Neuronal stem cell (in vitro differentiated cells): ENCODE measurements around the gene CFAP65.

Experiments
- DNase-seq: peaks from one replicate; pipeline ENCODE4 v3.0.0-alpha.2; 2013; ENCODE audit warnings: low spot score
- H2AFZ ChIP-seq: one replicate; pipeline ENCODE4 v1.6.1; 2013; ENCODE audit warnings: mild to moderate bottlenecking, low read length, inconsistent platforms
- H2AK5ac ChIP-seq: 2 replicates; pipeline ENCODE4 v1.6.1; 2013; ENCODE audit warnings: low read depth, mild to moderate bottlenecking, inconsistent platforms, low read length, moderate library complexity, mixed read lengths
- H2BK120ac ChIP-seq: 2 replicates; pipeline ENCODE4 v1.6.1; 2013; ENCODE audit warnings: low read depth, mild to moderate bottlenecking, inconsistent platforms, low read length, moderate library complexity, mixed read lengths
- H2BK12ac ChIP-seq: one replicate; pipeline ENCODE4 v1.6.1; 2013; ENCODE audit warnings: low read length, inconsistent platforms
- H2BK15ac ChIP-seq: 2 replicates; pipeline ENCODE4 v1.6.1; 2013; ENCODE audit warnings: mild to moderate bottlenecking, low read length, inconsistent platforms, mixed read lengths
- H2BK5ac ChIP-seq: one replicate; pipeline ENCODE4 v1.6.1; 2013; ENCODE audit warnings: inconsistent platforms, mild to moderate bottlenecking, low read length, moderate library complexity
- H3K14ac ChIP-seq: one replicate; pipeline ENCODE4 v1.6.1; 2013; ENCODE audit warnings: low read length, inconsistent platforms
- H3K18ac ChIP-seq: 2 replicates; pipeline ENCODE4 v1.6.1; 2013; ENCODE audit warnings: low read length, inconsistent platforms
- H3K23ac ChIP-seq: 2 replicates; pipeline ENCODE4 v1.6.1; 2013; ENCODE audit warnings: low read depth, mild to moderate bottlenecking, mixed read lengths, low read length, inconsistent platforms; ENCODE audit not compliant: poor library complexity
- H3K27ac ChIP-seq: replicated peaks from 3 replicates; pipeline ENCODE4 v1.5.1; 2013; ENCODE audit warnings: low read length, inconsistent platforms
- H3K27me3 ChIP-seq, 3 experiments: 2 replicates each; pipeline ENCODE4 v1.6.1; 2013; ENCODE audit warnings: low read length in 3 of 3, mild to moderate bottlenecking in 2 of 3, inconsistent platforms in 1 of 3, low read depth in 1 of 3, mixed read lengths in 1 of 3, moderate library complexity in 1 of 3; ENCODE audit not compliant: control insufficient read depth in 3 of 3, insufficient read depth in 3 of 3
- H3K36me3 ChIP-seq, 2 donors: replicated peaks in 1 of 2; 2 replicates each; pipeline ENCODE4 v1.6.1; 2013; ENCODE audit warnings: low read length in 2 of 2; ENCODE audit not compliant: control insufficient read depth in 2 of 2, insufficient read depth in 2 of 2
- H3K4ac ChIP-seq: 2 replicates; pipeline ENCODE4 v1.6.1; 2013; ENCODE audit warnings: inconsistent platforms, mild to moderate bottlenecking, low read length, moderate library complexity
- H3K4me1 ChIP-seq, 2 donors: 1 replicate in 1 of 2; 2 replicates in 1 of 2; pipeline ENCODE4 v1.6.1; 2013; ENCODE audit warnings: low read length in 2 of 2, low read depth in 1 of 2; ENCODE audit not compliant: control insufficient read depth in 2 of 2, insufficient read depth in 1 of 2
- H3K4me2 ChIP-seq: one replicate; pipeline ENCODE4 v1.6.1; 2013; ENCODE audit warnings: mild to moderate bottlenecking, low read length, inconsistent platforms; ENCODE audit not compliant: insufficient read depth, poor library complexity, severe bottlenecking
- H3K4me3 ChIP-seq, 2 donors: 2 replicates each; pipeline ENCODE4 v1.5.1; 2013; ENCODE audit warnings: low read length in 2 of 2, mild to moderate bottlenecking in 2 of 2, inconsistent platforms in 1 of 2, moderate library complexity in 1 of 2
- H3K79me1 ChIP-seq: one replicate; pipeline ENCODE4 v1.6.1; 2013; ENCODE audit warnings: low read depth, mild to moderate bottlenecking, inconsistent platforms, low read length, moderate library complexity
- H3K9ac ChIP-seq: one replicate; pipeline ENCODE4 v1.6.1; 2013; ENCODE audit warnings: mild to moderate bottlenecking, low read depth, low read length, inconsistent platforms; ENCODE audit not compliant: poor library complexity
- H3K9me3 ChIP-seq, 2 donors: replicated peaks in 1 of 2; 2 replicates each; pipeline versions ENCODE3 to v1.6.1; 2013; ENCODE audit warnings: low read length in 2 of 2, mild to moderate bottlenecking in 2 of 2, inconsistent platforms in 1 of 2, low read depth in 1 of 2, mixed read lengths in 1 of 2, moderate library complexity in 1 of 2; ENCODE audit not compliant: control insufficient read depth in 2 of 2, insufficient read depth in 1 of 2
- H4K8ac ChIP-seq: one replicate; pipeline ENCODE4 v1.6.1; 2013; ENCODE audit warnings: low read depth, mild to moderate bottlenecking, inconsistent platforms, low read length, moderate library complexity
- H4K91ac ChIP-seq: one replicate; pipeline ENCODE4 v1.6.1; 2013; ENCODE audit warnings: low read length, low read depth, mild to moderate bottlenecking, inconsistent platforms; ENCODE audit not compliant: poor library complexity
- WGBS, 2 donors: extraction: QIAGEN DNeasy Blood & Tissue Kit; methylation state at CpG; one replicate each; pipeline ENCODE4 v1.1.7; 2013; ENCODE audit warnings: missing lambda C conversion rate in 2 of 2, mixed read lengths in 1 of 2; ENCODE audit not compliant: insufficient read length in 2 of 2, insufficient replicate concordance in 1 of 2; ENCODE audit errors: extremely low coverage in 2 of 2; 5-methylcytosine and 5-hydroxymethylcytosine counted together

CFAP65 gene

GRCh38 chr2:219045937-219046550 lies 4.7 kb upstream of the CFAP65 start:
- no peak overlapping the region for H4K8ac ChIP-seq
- H3K4ac ChIP-seq: no peak overlapping the region
- H2BK15ac ChIP-seq: no peak overlapping the region
- no peak overlapping the region for H3K4me2 ChIP-seq
- no peaks in the 10 kb centered on the region for H3K79me1 ChIP-seq
- no peaks in the 10 kb centered on the region for H3K36me3 ChIP-seq
- no peak overlapping the region for H2AK5ac ChIP-seq
- H2AFZ ChIP-seq: no peak overlapping the region
- no peak overlapping the region for H3K9ac ChIP-seq
- no peak overlapping the region for H4K91ac ChIP-seq
- no peaks in the 10 kb centered on the region for H3K9me3 ChIP-seq
- H3K4me3 ChIP-seq: no peak overlapping the region
- H3K27me3 ChIP-seq: peaks cover 0 to 43% (median 17%) of the 10 kb centered on the region in 3 experiments
- no peak overlapping the region for H3K18ac ChIP-seq
- H3K14ac ChIP-seq: no peak overlapping the region
- H3K4me1 ChIP-seq: peaks cover 0 to 2% of the 10 kb centered on the region in 2 donors
- no peak overlapping the region for H2BK5ac ChIP-seq
- no CpG with 5 or more reads among the region's 6 CpGs for WGBS, 2 donors
- H3K27ac ChIP-seq: no peak overlapping the region
- H3K23ac ChIP-seq: no peak overlapping the region
- H2BK12ac ChIP-seq: no peak overlapping the region
- no peak overlapping the region for H2BK120ac ChIP-seq
- DNase-seq: peak; percentile 63

GRCh38 chr2:219042750-219043149 lies 1.4 kb upstream of the CFAP65 start:
- Histone ChIP-seq H2BK5ac (no peak overlapping the region), H3K4me1 (peaks cover 0 to 3% of the 10 kb centered on the region in 2 donors), H3K4me3 (no peak overlapping the region), H2BK12ac (no peak overlapping the region), H2AFZ (no peak overlapping the region), H3K14ac (no peak overlapping the region), H3K18ac (no peak overlapping the region), H4K91ac (no peak overlapping the region), H2BK120ac (no peak overlapping the region), H3K27ac (no peak overlapping the region), H3K27me3 (peaks cover 0 to 20% (median 18%) of the 10 kb centered on the region in 3 experiments), H3K4me2 (no peak overlapping the region), H3K9me3 (no peaks in the 10 kb centered on the region), H3K79me1 (no peaks in the 10 kb centered on the region), H4K8ac (no peak overlapping the region), H3K9ac (no peak overlapping the region), H3K23ac (no peak overlapping the region), H3K4ac (no peak overlapping the region), H2AK5ac (no peak overlapping the region), H2BK15ac (no peak overlapping the region), H3K36me3 (no peaks in the 10 kb centered on the region)
- WGBS, 2 donors: no CpG with 5 or more reads among the region's 2 CpGs
- no peak for DNase-seq

- H3K9ac ChIP-seq: no peak overlapping the region
- H3K4ac ChIP-seq: no peak overlapping the region
- no CpG with 5 or more reads among the region's 4 CpGs for WGBS, 2 donors
- DNase-seq: no peak
- H2AK5ac ChIP-seq: no peak overlapping the region
- no peaks in the 10 kb centered on the region for H3K79me1 ChIP-seq
- no peak overlapping the region for H3K14ac ChIP-seq
- H2BK120ac ChIP-seq: no peak overlapping the region
- no peak overlapping the region for H4K8ac ChIP-seq
- H2BK15ac ChIP-seq: no peak overlapping the region
- no peaks in the 10 kb centered on the region for H3K9me3 ChIP-seq
- H2BK12ac ChIP-seq: no peak overlapping the region
- H4K91ac ChIP-seq: no peak overlapping the region
- no peak overlapping the region for H2BK5ac ChIP-seq
- H2AFZ ChIP-seq: no peak overlapping the region
- no peak overlapping the region for H3K18ac ChIP-seq
- no peak overlapping the region for H3K27ac ChIP-seq
- H3K4me2 ChIP-seq: no peak overlapping the region
- H3K27me3 ChIP-seq: peaks cover 0 to 18% (median 17%) of the 10 kb centered on the region in 3 experiments
- H3K23ac ChIP-seq: no peak overlapping the region
- no peak overlapping the region for H3K4me3 ChIP-seq
- H3K4me1 ChIP-seq: peaks cover 0 to 3% of the 10 kb centered on the region in 2 donors
- no peaks in the 10 kb centered on the region for H3K36me3 ChIP-seq
Observed at GRCh38 chr2:219042157-219042556, 841 bp upstream of the CFAP65 start.

DNA sequence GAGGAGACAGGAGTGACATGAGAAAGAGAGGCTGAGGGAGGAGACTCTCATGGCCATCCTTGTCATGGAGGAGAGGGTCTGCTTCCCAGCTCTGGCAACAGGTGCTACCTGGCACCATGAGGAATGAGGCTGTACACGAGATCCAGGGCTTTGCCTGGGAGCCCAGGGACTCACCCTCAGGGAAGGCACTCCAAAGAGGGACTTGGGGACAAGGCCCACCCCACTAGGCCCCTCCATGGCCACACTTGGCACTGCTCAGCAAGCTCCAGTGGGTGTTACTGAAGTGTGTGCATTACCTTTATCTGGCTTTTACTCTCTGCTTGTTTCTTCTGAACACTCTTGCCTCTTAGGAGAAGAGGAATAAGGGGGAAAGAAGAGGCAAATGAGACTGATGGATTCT lies 2.7 kb downstream of the CFAP65 start:
- no peak overlapping the region for H3K18ac ChIP-seq
- H2BK15ac ChIP-seq: no peak overlapping the region
- WGBS, 2 donors: no CpG with 5 or more reads among the region's 1 CpG
- H4K8ac ChIP-seq: no peak overlapping the region
- H3K4me3 ChIP-seq: peak overlapping the region in 1 of 2 donors; percentile 65
- H3K27me3 ChIP-seq: peaks cover 0 to 31% (median 17%) of the 10 kb centered on the region in 3 experiments
- H2AK5ac ChIP-seq: no peak overlapping the region
- no peak overlapping the region for H4K91ac ChIP-seq
- no peak for DNase-seq
- H3K23ac ChIP-seq: no peak overlapping the region
- no peak overlapping the region for H2AFZ ChIP-seq
- no peaks in the 10 kb centered on the region for H3K9me3 ChIP-seq
- H2BK5ac ChIP-seq: no peak overlapping the region
- H3K4ac ChIP-seq: no peak overlapping the region
- H3K14ac ChIP-seq: no peak overlapping the region
- H3K27ac ChIP-seq: no peak overlapping the region
- no peak overlapping the region for H2BK120ac ChIP-seq
- H3K79me1 ChIP-seq: no peaks in the 10 kb centered on the region
- H3K4me2 ChIP-seq: no peak overlapping the region
- H3K9ac ChIP-seq: no peak overlapping the region
- no peaks in the 10 kb centered on the region for H3K36me3 ChIP-seq
- no peak overlapping the region for H2BK12ac ChIP-seq
- H3K4me1 ChIP-seq: peaks cover 0 to 3% of the 10 kb centered on the region in 2 donors
